Measurements from ENCODE around the gene GSDMA. TPM values are rescaled to one million over a fixed set of nuclear protein-coding genes. Genes with fewer than 3 reads are reported as not detected.
"Not testable (repeated sequence)": the region's sequence is repeated elsewhere in the genome, so short reads cannot be mapped to it uniquely, and the experiment has no call there.

GSDMA gene
- polyA plus RNA-seq, 3 donors: 0.32 to 4.0 (median 2.2) TPM

GRCh38 chr17:39988206-39988810 lies 25.5 kb downstream of the GSDMA start:
- DNase-seq (ENCODE audit: low read depth in 3 of 3, low spot score in 2 of 3): no peak

- DNase-seq (ENCODE audit: low read depth in 3 of 3, low spot score in 2 of 3): no peak
Measured at GRCh38 chr17:39994448-39994847, 31.6 kb downstream of the GSDMA start.

- no peak for DNase-seq (ENCODE audit: low read depth in 3 of 3, low spot score in 2 of 3)
Measured at GRCh38 chr17:39995438-39995837, 32.6 kb downstream of the GSDMA start.

DNA sequence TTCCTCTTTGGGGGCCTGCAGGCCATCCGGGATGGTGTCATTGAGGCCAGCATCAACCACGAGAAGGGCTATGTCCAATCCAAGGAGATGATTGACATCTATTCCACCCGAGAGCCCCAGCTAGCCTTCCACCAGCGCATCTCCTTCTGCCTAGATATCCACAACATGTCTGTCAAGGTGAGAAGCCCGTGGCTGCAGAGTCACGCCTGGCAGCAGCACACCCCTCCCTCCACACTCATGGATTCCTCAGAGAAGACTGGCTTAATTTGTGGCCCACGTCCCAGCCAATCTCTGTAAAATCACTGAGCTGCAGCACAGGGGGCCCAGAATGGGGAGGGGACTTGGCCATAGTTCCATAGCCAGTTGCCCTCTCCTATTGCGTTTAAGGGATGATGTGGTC lies 33.4 kb downstream of the GSDMA start:
- no peak for DNase-seq (ENCODE audit: low read depth in 3 of 3, low spot score in 2 of 3)

- no peak for DNase-seq (ENCODE audit: low read depth in 3 of 3, low spot score in 2 of 3)
Measured at GRCh38 chr17:39996800-39997199, 34.0 kb downstream of the GSDMA start.

DNA sequence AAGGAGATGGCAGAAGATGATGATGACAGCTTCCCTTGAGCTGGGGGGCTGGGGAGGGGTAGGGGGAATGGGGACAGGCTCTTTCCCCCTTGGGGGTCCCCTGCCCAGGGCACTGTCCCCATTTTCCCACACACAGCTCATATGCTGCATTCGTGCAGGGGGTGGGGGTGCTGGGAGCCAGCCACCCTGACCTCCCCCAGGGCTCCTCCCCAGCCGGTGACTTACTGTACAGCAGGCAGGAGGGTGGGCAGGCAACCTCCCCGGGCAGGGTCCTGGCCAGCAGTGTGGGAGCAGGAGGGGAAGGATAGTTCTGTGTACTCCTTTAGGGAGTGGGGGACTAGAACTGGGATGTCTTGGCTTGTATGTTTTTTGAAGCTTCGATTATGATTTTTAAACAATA lies 34.7 kb downstream of the GSDMA start:
- no peak for DNase-seq (ENCODE audit: low read depth in 3 of 3, low spot score in 2 of 3)

GRCh38 chr17:39999067-39999466 lies 36.3 kb downstream of the GSDMA start:
- no peak for DNase-seq (ENCODE audit: low read depth in 3 of 3, low spot score in 2 of 3)

DNA sequence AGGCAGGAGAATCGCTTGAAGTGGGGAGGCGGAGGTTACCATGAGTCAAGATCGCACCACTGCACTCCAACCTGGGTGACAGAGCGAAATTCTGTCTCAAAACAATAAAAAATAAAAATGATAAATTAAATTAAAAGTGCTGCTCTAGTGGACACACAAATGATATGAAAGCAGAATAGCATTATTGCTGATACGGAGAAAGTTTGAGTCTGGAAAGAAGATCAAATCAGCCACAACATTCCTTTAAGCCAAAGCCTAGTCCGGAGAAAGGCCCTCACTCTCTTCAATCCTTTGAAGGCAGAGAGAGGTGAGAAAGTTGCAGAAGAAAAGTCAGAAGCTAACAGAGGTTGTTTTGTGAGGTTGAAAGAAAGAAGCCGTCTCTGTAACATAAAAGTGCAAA lies 37.4 kb downstream of the GSDMA start:
- DNase-seq (ENCODE audit: low read depth in 3 of 3, low spot score in 2 of 3): no peak

DNA sequence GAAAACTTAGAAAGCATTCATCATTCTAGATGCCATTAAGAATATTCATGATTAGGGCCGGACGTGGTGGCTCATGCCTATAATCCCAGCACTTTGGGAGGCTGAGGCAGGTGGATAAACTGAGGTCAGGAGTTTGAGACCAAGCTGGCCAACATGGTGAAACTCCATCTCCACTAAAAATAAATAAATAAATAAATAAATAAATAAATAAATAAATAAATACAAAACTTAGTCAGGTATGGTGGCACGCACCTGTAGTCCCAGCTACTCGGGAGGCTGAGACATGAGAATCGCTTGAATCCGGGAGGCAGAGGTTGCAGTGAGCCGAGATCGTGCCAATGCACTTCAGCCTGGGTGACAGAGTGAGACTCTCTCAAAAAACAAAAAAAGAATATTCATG lies 38.5 kb downstream of the GSDMA start:
- DNase-seq (ENCODE audit: low read depth in 3 of 3, low spot score in 2 of 3): not testable (repeated sequence)

GRCh38 chr17:40004072-40004471 lies 41.3 kb downstream of the GSDMA start:
- DNase-seq (ENCODE audit: low read depth in 3 of 3, low spot score in 2 of 3): no peak

DNA sequence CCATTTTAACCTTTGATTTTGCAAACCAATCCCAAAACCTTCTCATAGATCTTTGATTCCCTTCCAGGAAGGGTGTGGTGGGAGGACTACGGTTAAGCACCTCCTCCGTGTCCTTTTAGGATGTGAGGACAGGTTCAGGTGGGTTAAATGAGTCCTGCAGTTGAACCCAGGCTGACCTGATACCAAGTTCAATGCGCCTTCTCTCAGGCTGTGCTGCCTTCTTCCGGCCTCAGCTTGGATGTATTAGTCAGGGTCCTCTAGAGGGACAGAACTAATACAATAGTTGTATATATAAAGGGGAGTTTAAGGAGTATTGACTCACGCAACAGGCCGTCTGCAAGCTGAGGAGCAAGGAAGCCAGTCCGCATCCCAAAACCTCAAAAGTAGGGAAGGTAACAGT lies 41.9 kb downstream of the GSDMA start:
- no peak for DNase-seq (ENCODE audit: low read depth in 3 of 3, low spot score in 2 of 3)

DNA sequence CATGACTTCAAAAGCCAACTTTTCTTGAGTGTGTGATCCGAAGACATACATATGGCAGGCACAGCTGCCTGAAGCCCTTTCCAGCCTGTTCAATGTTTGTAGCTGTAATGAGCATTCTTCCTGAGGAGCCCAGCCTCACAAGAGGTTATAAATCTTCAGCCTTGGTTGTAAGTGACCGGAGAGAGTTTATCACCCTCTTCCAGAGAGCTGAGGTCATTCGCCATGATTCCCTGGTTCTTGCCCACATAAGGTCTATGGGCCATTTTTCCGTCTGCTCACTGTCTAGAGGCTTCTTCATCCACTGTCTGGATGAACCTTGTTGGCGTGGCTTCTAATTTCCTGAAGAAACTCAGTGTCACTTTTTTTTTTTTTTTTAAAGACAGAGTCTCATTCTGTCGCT lies 42.7 kb downstream of the GSDMA start:
- DNase-seq (ENCODE audit: low read depth in 3 of 3, low spot score in 2 of 3): no peak

- not testable (repeated sequence) for DNase-seq (ENCODE audit: low read depth in 3 of 3, low spot score in 2 of 3)
Measured at GRCh38 chr17:40010946-40011500, 48.2 kb downstream of the GSDMA start.

GRCh38 chr17:40012017-40012647 lies 49.3 kb downstream of the GSDMA start:
- not testable (repeated sequence) for DNase-seq (ENCODE audit: low read depth in 3 of 3, low spot score in 2 of 3)

- no peak for DNase-seq (ENCODE audit: low read depth in 3 of 3, low spot score in 2 of 3)
Measured at GRCh38 chr17:40014375-40014980, 51.7 kb downstream of the GSDMA start.

GRCh38 chr17:40015005-40015997 lies 52.5 kb downstream of the GSDMA start, which contains the start of gene CSF3:
Gene CSF3, plus strand, starts transcription at chr17:40015440. Its CDS starts 35 bp downstream, at chr17:40015475.
- no peak for DNase-seq (ENCODE audit: low read depth in 3 of 3, low spot score in 2 of 3)

DNA sequence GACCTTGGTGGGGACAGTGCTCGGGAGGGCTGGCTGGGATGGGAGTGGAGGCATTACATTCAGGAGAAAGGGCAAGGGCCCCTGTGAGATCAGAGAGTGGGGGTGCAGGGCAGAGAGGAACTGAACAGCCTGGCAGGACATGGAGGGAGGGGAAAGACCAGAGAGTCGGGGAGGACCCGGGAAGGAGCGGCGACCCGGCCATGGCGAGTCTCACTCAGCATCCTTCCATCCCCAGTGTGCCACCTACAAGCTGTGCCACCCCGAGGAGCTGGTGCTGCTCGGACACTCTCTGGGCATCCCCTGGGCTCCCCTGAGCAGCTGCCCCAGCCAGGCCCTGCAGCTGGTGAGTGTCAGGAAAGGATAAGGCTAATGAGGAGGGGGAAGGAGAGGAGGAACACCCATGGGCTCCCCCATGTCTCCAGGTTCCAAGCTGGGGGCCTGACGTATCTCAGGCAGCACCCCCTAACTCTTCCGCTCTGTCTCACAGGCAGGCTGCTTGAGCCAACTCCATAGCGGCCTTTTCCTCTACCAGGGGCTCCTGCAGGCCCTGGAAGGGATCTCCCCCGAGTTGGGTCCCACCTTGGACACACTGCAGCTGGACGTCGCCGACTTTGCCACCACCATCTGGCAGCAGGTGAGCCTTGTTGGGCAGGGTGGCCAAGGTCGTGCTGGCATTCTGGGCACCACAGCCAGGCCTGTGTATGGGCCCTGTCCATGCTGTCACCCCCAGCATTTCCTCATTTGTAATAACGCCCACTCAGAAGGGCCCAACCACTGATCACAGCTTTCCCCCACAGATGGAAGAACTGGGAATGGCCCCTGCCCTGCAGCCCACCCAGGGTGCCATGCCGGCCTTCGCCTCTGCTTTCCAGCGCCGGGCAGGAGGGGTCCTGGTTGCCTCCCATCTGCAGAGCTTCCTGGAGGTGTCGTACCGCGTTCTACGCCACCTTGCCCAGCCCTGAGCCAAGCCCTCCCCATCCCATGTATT lies 53.5 kb downstream of the GSDMA start:
- no peak for DNase-seq (ENCODE audit: low read depth in 3 of 3, low spot score in 2 of 3)

GRCh38 chr17:40017422-40018080 lies 54.7 kb downstream of the GSDMA start:
- no peak for DNase-seq (ENCODE audit: low read depth in 3 of 3, low spot score in 2 of 3)
